Measurements from ENCODE around the gene DIAPH2. TPM values are rescaled to one million over a fixed set of nuclear protein-coding genes. Genes with fewer than 3 reads are reported as not detected.

DIAPH2 gene
- total RNA-seq, 1 donor from 2014 or later = 34.2 TPM

DNA sequence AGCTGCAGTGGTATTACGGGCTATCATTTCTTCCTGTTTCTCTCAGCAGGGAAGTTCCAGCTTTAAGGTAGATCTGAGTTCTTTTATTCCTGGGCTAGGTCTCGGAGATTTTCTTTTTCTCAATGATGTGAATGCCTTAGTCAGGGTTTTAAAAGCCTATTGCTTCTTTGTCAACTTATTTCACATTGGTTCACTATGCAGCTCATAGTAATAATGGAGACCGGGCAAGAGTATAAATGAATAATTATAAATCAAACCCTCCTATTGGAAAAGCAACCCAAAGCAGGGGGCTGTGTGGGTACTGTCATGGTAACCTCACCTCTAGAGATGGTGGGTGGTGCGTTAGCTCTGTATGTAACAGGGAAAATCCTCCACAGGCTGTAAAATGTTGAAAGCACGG, 762.7 kb downstream of the DIAPH2 start:
- H3K36me3 ChIP-seq = no peaks in the 10 kb centered on the region
- TF ChIP-seq, protein P1, sequence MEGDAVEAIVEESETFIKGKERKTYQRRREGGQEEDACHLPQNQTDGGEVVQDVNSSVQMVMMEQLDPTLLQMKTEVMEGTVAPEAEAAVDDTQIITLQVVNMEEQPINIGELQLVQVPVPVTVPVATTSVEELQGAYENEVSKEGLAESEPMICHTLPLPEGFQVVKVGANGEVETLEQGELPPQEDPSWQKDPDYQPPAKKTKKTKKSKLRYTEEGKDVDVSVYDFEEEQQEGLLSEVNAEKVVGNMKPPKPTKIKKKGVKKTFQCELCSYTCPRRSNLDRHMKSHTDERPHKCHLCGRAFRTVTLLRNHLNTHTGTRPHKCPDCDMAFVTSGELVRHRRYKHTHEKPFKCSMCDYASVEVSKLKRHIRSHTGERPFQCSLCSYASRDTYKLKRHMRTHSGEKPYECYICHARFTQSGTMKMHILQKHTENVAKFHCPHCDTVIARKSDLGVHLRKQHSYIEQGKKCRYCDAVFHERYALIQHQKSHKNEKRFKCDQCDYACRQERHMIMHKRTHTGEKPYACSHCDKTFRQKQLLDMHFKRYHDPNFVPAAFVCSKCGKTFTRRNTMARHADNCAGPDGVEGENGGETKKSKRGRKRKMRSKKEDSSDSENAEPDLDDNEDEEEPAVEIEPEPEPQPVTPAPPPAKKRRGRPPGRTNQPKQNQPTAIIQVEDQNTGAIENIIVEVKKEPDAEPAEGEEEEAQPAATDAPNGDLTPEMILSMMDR (IDR thresholded peaks at IDR 0.05) = no peak
- H3K27ac ChIP-seq = no peak overlapping the region
- no peaks in the 10 kb centered on the region for H3K4me1 ChIP-seq
- intact Hi-C loops (cut with DNase I) = no loop called here
- H3K27me3 ChIP-seq (ENCODE audit: low read depth) = no peaks in the 10 kb centered on the region
- H3K9me3 ChIP-seq = no peaks in the 10 kb centered on the region
- no peak for ATAC-seq
- no peak for DNase-seq
- no peak overlapping the region for H3K4me3 ChIP-seq

DNA sequence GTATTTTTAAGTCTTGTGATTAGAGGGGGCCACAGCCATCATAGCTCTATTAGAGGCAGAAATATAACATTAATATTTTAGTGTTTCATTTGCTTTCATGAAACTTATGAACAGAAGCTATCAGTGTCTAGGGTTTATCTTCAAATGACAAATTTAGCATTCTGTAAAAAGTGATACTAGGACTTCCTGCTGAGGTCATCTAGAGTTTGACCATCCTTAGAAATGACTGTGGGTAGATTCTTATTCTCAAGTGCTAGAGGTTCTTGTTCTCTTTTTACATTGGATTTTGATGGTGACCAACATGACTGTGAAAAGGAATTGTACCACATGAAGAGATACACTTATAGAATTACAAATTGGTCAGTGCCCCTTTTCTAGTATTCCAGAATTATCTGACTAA, 767.6 kb downstream of the DIAPH2 start:
- intact Hi-C loops (cut with DNase I) = no loop called here
- H3K9me3 ChIP-seq = no peaks in the 10 kb centered on the region
- H3K27ac ChIP-seq = no peak overlapping the region
- H3K27me3 ChIP-seq (ENCODE audit: low read depth) = no peaks in the 10 kb centered on the region
- no peaks in the 10 kb centered on the region for H3K4me1 ChIP-seq
- no peaks in the 10 kb centered on the region for H3K36me3 ChIP-seq
- H3K4me3 ChIP-seq = no peak overlapping the region
- DNase-seq = no peak
- TF ChIP-seq, protein P1 (IDR thresholded peaks at IDR 0.05) = no peak
- no peak for ATAC-seq

DNA sequence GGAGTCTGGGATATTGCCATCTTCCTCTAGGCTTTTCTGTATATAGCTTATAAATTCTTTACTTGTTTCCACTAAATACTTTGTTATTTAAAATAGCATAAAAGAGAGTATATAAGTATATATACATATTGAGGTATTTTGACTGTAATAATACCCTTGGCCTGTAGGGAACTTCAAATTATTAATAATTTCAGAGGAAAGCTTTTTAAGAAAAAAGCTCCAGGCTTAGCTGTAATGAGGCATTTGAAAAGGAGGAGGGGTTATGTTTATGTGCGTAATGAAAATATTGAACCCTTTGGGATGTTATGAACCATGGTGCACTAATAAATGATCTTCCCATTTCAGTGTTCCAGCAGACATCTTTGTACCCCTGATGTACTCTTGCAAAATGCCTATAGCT, 777.1 kb downstream of the DIAPH2 start:
- intact Hi-C loops (cut with DNase I) = no loop called here
- TF ChIP-seq, protein P1 (IDR thresholded peaks at IDR 0.05) = no peak
- H3K36me3 ChIP-seq = no peaks in the 10 kb centered on the region
- no peak for DNase-seq
- no peaks in the 10 kb centered on the region for H3K27me3 ChIP-seq (ENCODE audit: low read depth)
- no peak overlapping the region for H3K27ac ChIP-seq
- ATAC-seq = no peak
- H3K9me3 ChIP-seq = no peaks in the 10 kb centered on the region
- H3K4me1 ChIP-seq = no peaks in the 10 kb centered on the region
- H3K4me3 ChIP-seq = no peak overlapping the region

DNA sequence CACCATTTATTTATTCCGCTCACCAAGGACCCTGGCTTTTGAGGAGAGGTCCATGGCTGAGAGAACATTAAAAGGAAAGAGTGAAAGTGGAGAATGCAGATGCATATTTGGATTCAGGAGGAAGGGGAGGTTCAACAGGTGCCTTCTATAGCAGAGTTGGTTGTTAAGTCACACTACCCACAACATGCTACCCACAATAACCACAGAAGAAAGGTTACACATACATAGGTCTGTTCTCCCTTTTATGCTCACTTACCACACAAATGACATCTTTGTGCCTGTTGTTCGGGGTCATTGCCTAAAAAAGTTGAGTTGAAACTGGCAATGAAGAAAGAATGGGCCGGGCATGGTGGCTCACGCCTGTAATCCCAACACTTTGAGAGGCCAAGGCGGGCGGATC, 786.4 kb downstream of the DIAPH2 start:
- Histone ChIP-seq H3K27ac (no peak overlapping the region), H3K9me3 (no peaks in the 10 kb centered on the region), H3K36me3 (no peaks in the 10 kb centered on the region), H3K27me3 (ENCODE audit: low read depth) (no peaks in the 10 kb centered on the region), H3K4me3 (no peak overlapping the region), H3K4me1 (no peaks in the 10 kb centered on the region)
- DNase-seq (no peak), ATAC-seq (no peak)
- TF ChIP-seq, protein P1 (IDR thresholded peaks at IDR 0.05) = no peak
- intact Hi-C loops (cut with DNase I) = no loop called here

DNA sequence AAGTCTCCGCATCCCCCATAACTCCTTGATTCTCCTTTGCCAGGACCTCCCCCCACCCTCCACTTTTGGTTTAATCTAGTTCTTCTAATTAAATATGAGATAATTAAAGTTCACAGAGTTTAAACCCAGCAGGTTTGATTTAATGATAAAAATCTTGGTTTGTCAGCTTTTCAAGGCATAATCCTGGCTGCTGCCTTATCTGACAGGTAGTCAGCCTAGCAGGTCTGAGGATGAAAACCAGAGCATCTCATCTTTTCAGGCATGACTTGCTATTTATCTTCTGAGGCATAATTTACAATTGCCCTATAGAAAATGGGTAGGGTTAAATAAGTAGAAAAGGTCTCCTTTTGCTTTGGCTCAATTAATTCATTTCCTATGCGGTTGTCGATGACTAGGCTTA, 790.3 kb downstream of the DIAPH2 start:
- intact Hi-C loops (cut with DNase I) = no loop called here
- H3K4me3 ChIP-seq = no peak overlapping the region
- no peaks in the 10 kb centered on the region for H3K27me3 ChIP-seq (ENCODE audit: low read depth)
- no peaks in the 10 kb centered on the region for H3K4me1 ChIP-seq
- H3K9me3 ChIP-seq = no peaks in the 10 kb centered on the region
- ATAC-seq (no peak), DNase-seq (no peak)
- H3K36me3 ChIP-seq = no peaks in the 10 kb centered on the region
- H3K27ac ChIP-seq = no peak overlapping the region
- TF ChIP-seq, protein P1 (IDR thresholded peaks at IDR 0.05) = no peak

All from lower lobe of right lung (tissue), 2 donors.